NB4 (cell line): ENCODE measurements around the gene P3H4.

Source experiments
- DNase-seq: peaks from one replicate; pipeline ENCODE4 v3.0.0; 2010; ENCODE audit warnings: low read depth
- H3K4me3 ChIP-seq: one replicate; pipeline ENCODE4 v1.5.1; 2011; ENCODE audit warnings: mild to moderate bottlenecking, low read depth, low read length, moderate library complexity
- MYC ChIP-seq: IDR thresholded peaks from 2 replicates; pipeline ENCODE4 v1.6.1; 2011; ENCODE audit warnings: low read depth, low read length
- POLR2A ChIP-seq: IDR thresholded peaks from 2 replicates; pipeline ENCODE4 v1.6.1; 2011; ENCODE audit warnings: mild to moderate bottlenecking; ENCODE audit not compliant: insufficient read length; ENCODE audit errors: extremely low read depth
- TF ChIP-seq, protein P1 (sequence below): IDR thresholded peaks from one replicate; pipeline ENCODE4 v1.5.1; 2012; ENCODE audit warnings: low read depth, low read length
- TF ChIP-seq, protein P2 (sequence below): IDR thresholded peaks from 2 replicates; pipeline ENCODE4 v1.6.1; 2011; ENCODE audit warnings: low read depth, low read length

P3H4 gene

DNA sequence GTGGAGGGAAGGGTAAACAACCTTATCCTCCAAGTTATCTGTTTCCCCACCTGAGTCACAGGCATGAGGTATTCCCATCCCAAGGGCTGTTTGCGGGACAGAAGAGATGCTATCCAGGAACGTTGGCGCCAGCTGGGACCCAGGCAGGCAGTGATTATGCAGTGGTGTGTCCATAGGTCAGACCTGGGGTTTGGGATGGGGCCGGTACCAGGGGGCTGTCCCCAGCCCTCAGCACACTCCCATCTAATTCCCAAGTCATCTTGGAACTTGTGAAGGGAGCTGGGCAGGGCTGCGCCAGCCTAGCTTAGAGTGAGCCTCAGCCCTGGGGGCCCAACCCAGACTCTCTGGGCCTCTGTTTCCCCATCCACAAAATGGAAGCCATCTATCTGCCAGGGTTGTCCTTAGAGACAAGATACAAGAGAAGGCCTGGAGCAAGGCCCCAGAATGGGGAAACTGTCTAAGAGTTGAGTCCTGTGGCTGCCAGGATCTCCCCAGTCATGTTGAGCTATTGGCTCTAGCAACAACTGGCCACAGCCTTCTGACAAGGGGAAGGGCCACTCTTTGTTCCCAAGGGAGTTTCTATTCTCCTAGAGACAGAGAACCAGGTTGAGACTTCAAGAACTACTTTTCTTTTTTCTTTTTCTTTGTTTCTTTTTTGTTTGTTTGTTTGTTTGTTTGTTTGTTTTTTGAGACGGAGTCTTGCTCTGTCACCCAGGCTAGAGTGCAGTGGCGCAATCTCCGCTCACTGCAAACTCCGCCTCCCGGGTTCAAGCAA is 15.4 kb downstream of the P3H4 start:
- TF ChIP-seq, protein P1, sequence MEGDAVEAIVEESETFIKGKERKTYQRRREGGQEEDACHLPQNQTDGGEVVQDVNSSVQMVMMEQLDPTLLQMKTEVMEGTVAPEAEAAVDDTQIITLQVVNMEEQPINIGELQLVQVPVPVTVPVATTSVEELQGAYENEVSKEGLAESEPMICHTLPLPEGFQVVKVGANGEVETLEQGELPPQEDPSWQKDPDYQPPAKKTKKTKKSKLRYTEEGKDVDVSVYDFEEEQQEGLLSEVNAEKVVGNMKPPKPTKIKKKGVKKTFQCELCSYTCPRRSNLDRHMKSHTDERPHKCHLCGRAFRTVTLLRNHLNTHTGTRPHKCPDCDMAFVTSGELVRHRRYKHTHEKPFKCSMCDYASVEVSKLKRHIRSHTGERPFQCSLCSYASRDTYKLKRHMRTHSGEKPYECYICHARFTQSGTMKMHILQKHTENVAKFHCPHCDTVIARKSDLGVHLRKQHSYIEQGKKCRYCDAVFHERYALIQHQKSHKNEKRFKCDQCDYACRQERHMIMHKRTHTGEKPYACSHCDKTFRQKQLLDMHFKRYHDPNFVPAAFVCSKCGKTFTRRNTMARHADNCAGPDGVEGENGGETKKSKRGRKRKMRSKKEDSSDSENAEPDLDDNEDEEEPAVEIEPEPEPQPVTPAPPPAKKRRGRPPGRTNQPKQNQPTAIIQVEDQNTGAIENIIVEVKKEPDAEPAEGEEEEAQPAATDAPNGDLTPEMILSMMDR: no peak
- TF ChIP-seq POLR2A (no peak), MYC (no peak)
- TF ChIP-seq, protein P2, sequence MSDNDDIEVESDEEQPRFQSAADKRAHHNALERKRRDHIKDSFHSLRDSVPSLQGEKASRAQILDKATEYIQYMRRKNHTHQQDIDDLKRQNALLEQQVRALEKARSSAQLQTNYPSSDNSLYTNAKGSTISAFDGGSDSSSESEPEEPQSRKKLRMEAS: no peak
- no peak overlapping the region for H3K4me3 ChIP-seq
- DNase-seq: peak; percentile 56

DNA sequence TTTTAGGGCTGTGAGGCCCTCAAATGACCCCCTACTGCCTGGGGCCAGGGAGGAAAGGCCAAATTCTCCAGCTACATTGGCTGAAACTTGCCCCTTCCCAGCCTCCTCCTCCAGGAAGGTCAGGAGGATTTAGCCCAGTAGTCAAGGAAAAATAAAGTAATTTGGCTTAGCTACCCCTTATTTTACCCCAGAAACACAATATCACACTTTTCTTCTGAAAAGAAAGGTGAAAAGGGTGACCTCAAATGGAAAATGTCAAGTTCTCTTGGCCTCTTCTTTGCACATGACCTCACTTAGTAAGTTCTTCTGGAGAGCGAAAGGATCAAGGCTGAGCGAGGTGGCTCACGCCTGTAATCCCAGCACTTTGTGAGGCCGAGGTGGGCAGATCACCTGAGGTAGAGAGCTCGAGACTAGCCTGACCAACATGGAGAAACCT is 17.2 kb downstream of the P3H4 start:
- TF ChIP-seq, protein P2: no peak
- TF ChIP-seq, protein P1: no peak
- no peak for TF ChIP-seq POLR2A
- no peak for TF ChIP-seq MYC
- H3K4me3 ChIP-seq: no peak overlapping the region
- no peak for DNase-seq

DNA sequence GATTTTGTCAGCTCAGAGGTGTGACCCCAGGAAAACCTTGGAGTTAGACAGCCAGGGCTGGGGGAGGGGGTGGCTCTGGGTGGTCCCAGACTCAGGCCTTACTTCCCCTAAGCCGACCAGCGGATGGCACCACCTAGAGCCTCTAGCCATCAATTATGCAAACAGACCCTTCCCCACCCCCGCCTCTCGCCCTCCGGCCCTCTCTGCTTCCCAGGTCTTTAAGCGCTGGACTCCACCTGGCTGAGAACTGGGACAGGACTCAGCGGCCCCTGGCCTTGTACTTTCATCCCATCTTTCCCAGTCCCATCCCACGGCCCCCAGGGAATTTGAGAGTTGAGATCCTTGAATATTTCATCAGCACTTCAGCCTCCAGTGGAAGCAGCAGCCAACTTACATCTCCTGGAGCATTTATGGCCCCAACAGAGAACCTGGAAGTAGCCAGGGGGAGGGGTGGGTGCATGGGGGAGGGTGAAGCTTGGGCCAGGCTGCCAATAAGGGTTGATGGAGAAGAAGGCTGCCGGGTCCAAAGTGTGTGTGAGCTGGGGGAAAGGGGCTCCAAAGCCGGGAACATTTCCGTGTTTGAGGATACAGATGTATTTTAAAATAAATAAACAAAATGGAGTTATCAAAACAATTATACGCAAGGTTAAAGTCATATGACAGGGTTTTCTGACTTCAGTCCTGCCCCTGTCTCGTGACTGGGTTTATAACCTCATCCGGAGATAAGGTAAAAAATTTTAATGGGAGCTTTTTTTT is 17.8 kb downstream of the P3H4 start:
- TF ChIP-seq, protein P1: no peak
- TF ChIP-seq, protein P2: no peak
- TF ChIP-seq MYC (no peak), POLR2A (no peak)
- no peak overlapping the region for H3K4me3 ChIP-seq
- DNase-seq: no peak

DNA sequence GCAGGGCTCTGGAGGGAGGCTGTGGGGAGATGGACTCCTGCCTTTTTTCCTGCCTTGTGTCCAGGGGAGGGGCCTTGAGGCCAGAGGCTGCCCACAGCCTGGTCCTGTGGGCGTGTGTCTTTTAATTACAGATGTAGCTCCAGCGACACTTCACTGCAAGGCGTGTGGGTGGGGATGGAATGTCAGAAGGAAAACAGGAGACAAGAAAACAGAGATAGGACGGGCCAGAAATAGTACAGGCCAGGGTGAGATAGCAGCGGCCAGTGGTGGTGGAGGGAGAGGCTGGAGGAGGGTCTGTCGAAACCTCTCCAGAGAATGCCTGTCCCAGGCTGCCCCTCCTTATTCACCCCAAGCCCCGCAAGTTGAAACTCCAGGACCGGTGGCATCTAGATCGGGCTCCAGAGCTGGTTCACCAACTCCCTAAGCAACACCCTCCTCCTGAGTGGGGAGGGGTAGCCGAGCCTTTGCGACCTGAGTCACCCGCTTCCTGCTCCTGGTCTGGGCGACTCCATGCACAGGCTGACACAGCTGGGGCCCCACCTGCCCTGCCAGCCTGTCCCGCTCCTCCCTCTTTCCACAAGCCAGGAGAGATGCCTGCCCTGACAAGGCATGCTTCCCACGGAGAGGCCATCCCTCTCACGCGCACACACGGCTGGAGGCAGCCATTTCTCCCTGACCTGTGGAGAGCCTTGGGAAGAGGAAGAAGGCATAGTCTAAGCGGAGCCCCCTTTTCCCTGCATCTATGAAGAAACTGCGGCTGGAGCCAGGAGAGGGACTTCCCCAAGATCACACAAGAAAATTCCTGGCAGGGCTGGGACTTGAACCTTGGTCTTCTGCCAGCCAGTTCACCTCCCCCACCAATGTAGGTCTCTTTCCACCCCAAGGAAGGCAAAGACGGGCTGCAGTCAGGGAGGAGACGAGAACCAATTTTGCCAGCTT is 18.6 kb downstream of the P3H4 start:
- H3K4me3 ChIP-seq: no peak overlapping the region
- peak; percentile 59 for DNase-seq
- TF ChIP-seq MYC (no peak), POLR2A (no peak)
- TF ChIP-seq, protein P1: no peak
- TF ChIP-seq, protein P2: no peak

DNA sequence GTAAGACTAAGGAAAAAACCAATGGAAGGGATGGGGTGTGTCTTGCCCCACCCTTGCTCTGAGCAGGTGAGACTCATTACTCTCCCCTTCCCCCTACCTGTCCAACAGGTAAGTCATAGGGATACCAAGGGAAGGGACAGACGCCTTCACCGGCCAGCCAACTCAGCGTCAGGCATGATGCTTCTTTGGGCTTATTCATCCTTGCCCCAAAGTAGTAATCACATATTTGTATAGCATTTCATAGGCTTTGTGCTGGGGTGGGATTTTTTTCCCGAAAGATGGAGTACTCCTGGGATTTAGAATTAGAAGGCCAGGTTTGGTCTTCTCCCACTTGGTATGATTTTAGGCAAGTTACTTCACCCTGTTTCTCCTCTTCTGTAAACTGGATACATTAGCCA is 24.7 kb downstream of the P3H4 start:
- H3K4me3 ChIP-seq: no peak overlapping the region
- no peak for DNase-seq
- TF ChIP-seq POLR2A (no peak), MYC (no peak)
- TF ChIP-seq, protein P1: no peak
- TF ChIP-seq, protein P2: no peak
